Hepatocyte (in vitro differentiated cells): ENCODE measurements around the gene SLC23A2. TPM values are rescaled to one million over a fixed set of nuclear protein-coding genes. Genes with fewer than 3 reads are reported as not detected.

ENCODE experiments used
- DNase-seq: peaks from one replicate; pipeline ENCODE4 v3.0.0-alpha.2; 2016; ENCODE audit warnings: low spot score
- H2AFZ ChIP-seq: fragments of 200-600 bp; sonication (generic); 2 replicates; pipeline ENCODE4 v1.6.0; 2016; ENCODE audit warnings: antibody characterized with exemption, mild to moderate bottlenecking
- H3K27ac ChIP-seq: fragments of 200-600 bp; sonication (generic); 2 replicates; pipeline ENCODE4 v1.5.1; 2016; ENCODE audit warnings: mild to moderate bottlenecking
- H3K27me3 ChIP-seq: fragments of 200-600 bp; sonication (generic); 2 replicates; pipeline ENCODE4 v1.6.1; 2016
- H3K36me3 ChIP-seq: fragments of 200-600 bp; sonication (generic); replicated peaks from 2 replicates; pipeline ENCODE4 v1.5.1; 2016; ENCODE audit warnings: low read depth; ENCODE audit not compliant: insufficient read depth
- H3K4me1 ChIP-seq: fragments of 200-600 bp; sonication (generic); 2 replicates; pipeline ENCODE4 v1.5.1; 2016; ENCODE audit warnings: mild to moderate bottlenecking, moderate library complexity; ENCODE audit not compliant: insufficient read depth
- H3K4me2 ChIP-seq: fragments of 200-600 bp; sonication (generic); 2 replicates; pipeline ENCODE4 v1.6.0; 2016
- H3K4me3 ChIP-seq: fragments of 200-600 bp; sonication (generic); 2 replicates; pipeline ENCODE4 v1.5.1; 2016; ENCODE audit warnings: mild to moderate bottlenecking
- H3K79me2 ChIP-seq: fragments of 200-600 bp; sonication (generic); 2 replicates; pipeline ENCODE4 v1.6.0; 2017; ENCODE audit warnings: mild to moderate bottlenecking
- H3K9me2 ChIP-seq: fragments of 200-600 bp; sonication (generic); replicated peaks from 2 replicates; pipeline ENCODE4 v1.6.0; 2017; ENCODE audit warnings: mild to moderate bottlenecking; ENCODE audit not compliant: insufficient read depth
- H3K9me3 ChIP-seq: fragments of 200-600 bp; sonication (generic); 2 replicates; pipeline ENCODE4 v1.5.1; 2016; ENCODE audit warnings: low read depth, mild to moderate bottlenecking
- H4K20me1 ChIP-seq: fragments of 200-600 bp; sonication (generic); 2 replicates; pipeline ENCODE4 v1.6.0; 2016; ENCODE audit warnings: mild to moderate bottlenecking; ENCODE audit not compliant: insufficient read depth, poor library complexity, severe bottlenecking
- CTCF ChIP-seq: fragments of 200-600 bp; sonication (generic); IDR thresholded peaks from 2 replicates; pipeline ENCODE4 v1.5.1; 2016; ENCODE audit warnings: antibody characterized with exemption, mild to moderate bottlenecking; ENCODE audit not compliant: poor library complexity
- EZH2 ChIP-seq: fragments of 200-600 bp; sonication (generic); IDR thresholded peaks from 2 replicates; pipeline ENCODE4 v1.6.1; 2016; ENCODE audit warnings: antibody characterized with exemption, mild to moderate bottlenecking, borderline replicate concordance
- EZH2phosphoT487 ChIP-seq: fragments of 200-600 bp; sonication (generic); IDR thresholded peaks from one replicate; pipeline ENCODE4 v1.6.1; 2018; ENCODE audit warnings: antibody characterized with exemption, mild to moderate bottlenecking, low read depth, moderate library complexity; ENCODE audit not compliant: unreplicated experiment, severe bottlenecking
- WGBS: methylation state at CpG from one replicate; pipeline ENCODE4 v1.1.6; 2016; ENCODE audit warnings: low lambda C conversion rate; ENCODE audit errors: missing lambda C conversion rate; 5-methylcytosine and 5-hydroxymethylcytosine counted together
- polyA plus RNA-seq: library from polyadenylated mRNA; unstranded; fragments of >200 nt; fragmentation: Nextera tagmentation; extraction: Ambion mirVana; gene quantifications from 2 replicates; pipeline ENCODE4 v1.2.1, GENCODE V29; 2016
- total RNA-seq: library from RNA; depleted of rRNA; stranded (reverse); fragments of >200 nt; gene quantifications from 2 replicates; pipeline ENCODE4 v1.2.3, GENCODE V29; 2014

SLC23A2 gene
- total and polyA plus RNA-seq, 2 experiments from 2014 or later: 8.2 to 13.3 TPM

GRCh38 chr20:4844751-4845465 lies 156.4 kb downstream of the SLC23A2 start:
- no peaks in the 10 kb centered on the region for H3K9me3 ChIP-seq
- 93% methylated on average over 9 of the region's 9 CpGs for WGBS
- no peaks in the 10 kb centered on the region for H4K20me1 ChIP-seq
- no peaks in the 10 kb centered on the region for H3K79me2 ChIP-seq
- no peaks in the 10 kb centered on the region for H3K36me3 ChIP-seq
- no peak for DNase-seq
- no peak overlapping the region for H3K27ac ChIP-seq
- no peak overlapping the region for H2AFZ ChIP-seq
- no peaks in the 10 kb centered on the region for H3K27me3 ChIP-seq
- no peak overlapping the region for H3K4me3 ChIP-seq
- TF ChIP-seq EZH2phosphoT487 (no peak), EZH2 (no peak), CTCF (no peak)
- no peaks in the 10 kb centered on the region for H3K4me1 ChIP-seq
- H3K4me2 ChIP-seq: no peak overlapping the region
- no peaks in the 10 kb centered on the region for H3K9me2 ChIP-seq

- Histone ChIP-seq H3K4me2 (no peak overlapping the region), H2AFZ (no peak overlapping the region), H3K27me3 (no peaks in the 10 kb centered on the region), H3K4me3 (no peak overlapping the region), H3K27ac (no peak overlapping the region), H3K4me1 (no peaks in the 10 kb centered on the region), H3K9me3 (no peaks in the 10 kb centered on the region), H3K36me3 (no peaks in the 10 kb centered on the region), H4K20me1 (no peaks in the 10 kb centered on the region), H3K79me2 (no peaks in the 10 kb centered on the region), H3K9me2 (no peaks in the 10 kb centered on the region)
- 87% methylated on average over 4 of the region's 4 CpGs for WGBS
- no peak for DNase-seq
- TF ChIP-seq EZH2phosphoT487 (no peak), CTCF (no peak), EZH2 (no peak)
These were observed 157.0 kb downstream of the SLC23A2 start for GRCh38 chr20:4844325-4844724.

GRCh38 chr20:4840801-4841200 lies 160.5 kb downstream of the SLC23A2 start:
- no peaks in the 10 kb centered on the region for H4K20me1 ChIP-seq
- TF ChIP-seq CTCF: no peak
- no peak for TF ChIP-seq EZH2phosphoT487
- no peak for TF ChIP-seq EZH2
- H3K9me3 ChIP-seq: no peaks in the 10 kb centered on the region
- 53% methylated on average over 1 of the region's 1 CpG for WGBS
- H3K36me3 ChIP-seq: no peaks in the 10 kb centered on the region
- no peaks in the 10 kb centered on the region for H3K9me2 ChIP-seq
- DNase-seq: no peak
- no peak overlapping the region for H2AFZ ChIP-seq
- H3K27me3 ChIP-seq: no peaks in the 10 kb centered on the region
- no peak overlapping the region for H3K4me3 ChIP-seq
- no peaks in the 10 kb centered on the region for H3K79me2 ChIP-seq
- H3K4me2 ChIP-seq: no peak overlapping the region
- H3K4me1 ChIP-seq: peaks cover 5% of the 10 kb centered on the region
- no peak overlapping the region for H3K27ac ChIP-seq
